H1 (cell line): ENCODE measurements around the gene MDFIC. TPM values are rescaled to one million over a fixed set of nuclear protein-coding genes. Genes with fewer than 3 reads are reported as not detected.

Experiments used
- CTCF ChIA-PET: fragments of 300-600 bp; sonication (Branson Sonifier 250); formaldehyde crosslinking; loops from one replicate; lab custom pipeline; 2021; ENCODE audit not compliant: partially characterized antibody; lab: Charles Lee
- POLR2A ChIA-PET: fragments of 300-600 bp; sonication (Branson Sonifier 250); formaldehyde crosslinking; loops from one replicate; lab custom pipeline; 2021; ENCODE audit warnings: inconsistent platforms; ENCODE audit not compliant: partially characterized antibody; lab: Charles Lee
- DNase-seq, 2 experiments: peaks; one replicate each; pipeline versions ENCODE4 v3.0.0 to v3.0.0-alpha.2; 2010 to 2022; ENCODE audit warnings: low spot score in 2 of 2, low read depth in 1 of 2, mixed read lengths in 1 of 2
- FAIRE-seq: peaks from 2 replicates; lab custom pipeline; 2011; peaks lifted over from hg19 to GRCh38; lab: Jason Lieb, UNC
- H2AFZ ChIP-seq: 2 replicates; pipeline ENCODE4 v1.8.1; 2012; ENCODE audit warnings: low read length, inconsistent platforms
- H2AK5ac ChIP-seq: 2 replicates; pipeline ENCODE4 v1.6.1; 2013; ENCODE audit warnings: low read depth, low read length
- H2BK120ac ChIP-seq: replicated peaks from 2 replicates; pipeline ENCODE3; 2013; ENCODE audit warnings: low read depth, low read length, inconsistent platforms
- H2BK12ac ChIP-seq: 2 replicates; pipeline ENCODE4 v1.6.1; 2013; ENCODE audit warnings: low read depth, low read length
- H2BK15ac ChIP-seq: 2 replicates; pipeline ENCODE4 v1.6.1; 2013; ENCODE audit warnings: low read length
- H2BK20ac ChIP-seq: 2 replicates; pipeline ENCODE4 v1.6.1; 2013; ENCODE audit warnings: low read length
- H2BK5ac ChIP-seq: 2 replicates; pipeline ENCODE4 v1.6.1; 2013; ENCODE audit warnings: low read depth, low read length
- H3K14ac ChIP-seq: 2 replicates; pipeline ENCODE4 v1.6.1; 2013; ENCODE audit warnings: inconsistent platforms; ENCODE audit not compliant: insufficient read length
- H3K18ac ChIP-seq: 2 replicates; pipeline ENCODE4 v1.6.1; 2013; ENCODE audit warnings: low read length; ENCODE audit errors: extremely low read depth
- H3K23ac ChIP-seq: 2 replicates; pipeline ENCODE4 v1.6.1; 2013; ENCODE audit warnings: inconsistent platforms; ENCODE audit not compliant: insufficient read length
- H3K23me2 ChIP-seq: 2 replicates; pipeline ENCODE4 v1.6.1; 2013; ENCODE audit warnings: low read depth, low read length
- H3K27ac ChIP-seq: 2 replicates; pipeline ENCODE4 v1.6.1; 2011; ENCODE audit warnings: low read depth, low read length, inconsistent platforms
- H3K27me3 ChIP-seq, 4 experiments: replicated peaks in 1 of 4; 1 replicate in 1 of 4; 2 replicates in 3 of 4; pipeline versions ENCODE4 v1.6.1 to v1.8.1; 2011 to 2013; ENCODE audit warnings: low read length in 3 of 4, mild to moderate bottlenecking in 3 of 4, inconsistent platforms in 2 of 4, mixed read lengths in 2 of 4, moderate library complexity in 1 of 4; ENCODE audit not compliant: control insufficient read depth in 3 of 4, insufficient read depth in 3 of 4; ENCODE audit errors: extremely low read depth in 1 of 4
- H3K36me3 ChIP-seq, 4 experiments: 2 replicates each; pipeline versions ENCODE4 v1.6.1 to v1.8.1; 2011 to 2013; ENCODE audit warnings: mild to moderate bottlenecking in 4 of 4, low read length in 3 of 4, moderate library complexity in 2 of 4, control low read depth in 1 of 4, inconsistent platforms in 1 of 4; ENCODE audit not compliant: insufficient read depth in 4 of 4, control insufficient read depth in 2 of 4
- H3K4ac ChIP-seq: replicated peaks from 2 replicates; pipeline ENCODE3; 2013; ENCODE audit warnings: low read length, low read depth, mixed read lengths, inconsistent platforms; ENCODE audit not compliant: insufficient read length
- H3K4me1 ChIP-seq, 4 experiments: replicated peaks in 1 of 4; 1 replicate in 1 of 4; 2 replicates in 3 of 4; pipeline versions ENCODE4 v1.6.1 to v1.8.1; 2011 to 2013; ENCODE audit warnings: low read length in 3 of 4, inconsistent platforms in 2 of 4, mixed read lengths in 1 of 4; ENCODE audit not compliant: insufficient read depth in 4 of 4, control insufficient read depth in 3 of 4
- H3K4me2 ChIP-seq, 2 experiments: 2 replicates each; pipeline versions ENCODE4 v1.6.1 to v1.8.1; 2011 to 2013; ENCODE audit warnings: low read depth in 2 of 2, low read length in 2 of 2, control low read depth in 1 of 2, inconsistent platforms in 1 of 2, mild to moderate bottlenecking in 1 of 2; ENCODE audit not compliant: insufficient read depth in 1 of 2
- H3K4me3 ChIP-seq, 4 experiments: fragments of 200-600, 300-600 bp in 1 of 4; sonication (generic), shearing (Covaris generic), sonication (Bioruptor Twin) in 1 of 4; 2 replicates each; pipeline versions ENCODE4 v1.5.1 to v1.8.1; 2011 to 2016; ENCODE audit warnings: low read length in 4 of 4, low read depth in 3 of 4, control low read depth in 2 of 4, inconsistent platforms in 2 of 4, mild to moderate bottlenecking in 2 of 4, mixed read lengths in 1 of 4, moderate library complexity in 1 of 4; ENCODE audit not compliant: insufficient read depth in 2 of 4; ENCODE audit errors: extremely low read depth in 1 of 4
- H3K56ac ChIP-seq: replicated peaks from 2 replicates; pipeline ENCODE3; 2013; ENCODE audit warnings: low read depth, mild to moderate bottlenecking, mixed read lengths, low read length, inconsistent platforms; ENCODE audit not compliant: insufficient read length
- H3K79me1 ChIP-seq: 2 replicates; pipeline ENCODE4 v1.6.1; 2013; ENCODE audit warnings: low read depth, low read length, control low read depth
- H3K79me2 ChIP-seq, 2 experiments: 2 replicates each; pipeline versions ENCODE4 v1.6.1 to v1.8.1; 2012 to 2013; ENCODE audit warnings: low read length in 2 of 2, mild to moderate bottlenecking in 2 of 2, inconsistent platforms in 1 of 2; ENCODE audit not compliant: insufficient read depth in 2 of 2, control insufficient read depth in 1 of 2
- H3K9ac ChIP-seq, 4 experiments: replicated peaks in 1 of 4; 1 replicate in 1 of 4; 2 replicates in 3 of 4; pipeline versions ENCODE4 v1.6.1 to v1.8.1; 2011 to 2013; ENCODE audit warnings: low read depth in 3 of 4, low read length in 3 of 4, control low read depth in 2 of 4, mild to moderate bottlenecking in 2 of 4, moderate library complexity in 2 of 4, inconsistent platforms in 1 of 4; ENCODE audit errors: extremely low read depth in 1 of 4
- H3K9me3 ChIP-seq, 2 experiments: 2 replicates each; pipeline versions ENCODE4 v1.6.1 to v1.8.1; 2012 to 2013; ENCODE audit warnings: mild to moderate bottlenecking in 2 of 2, moderate library complexity in 2 of 2, control low read depth in 1 of 2, inconsistent platforms in 1 of 2, low read depth in 1 of 2, low read length in 1 of 2, mixed read lengths in 1 of 2; ENCODE audit not compliant: insufficient read depth in 2 of 2
- H4K20me1 ChIP-seq, 2 experiments: replicated peaks in 1 of 2; 2 replicates each; pipeline versions ENCODE3 to v1.8.1; 2011 to 2013; ENCODE audit warnings: inconsistent platforms in 2 of 2, low read length in 2 of 2, mild to moderate bottlenecking in 1 of 2; ENCODE audit not compliant: insufficient read depth in 2 of 2, control insufficient read depth in 1 of 2
- H4K5ac ChIP-seq: 2 replicates; pipeline ENCODE4 v1.6.1; 2013; ENCODE audit warnings: low read length, low read depth, mixed read lengths, inconsistent platforms; ENCODE audit not compliant: insufficient read length
- H4K8ac ChIP-seq: 2 replicates; pipeline ENCODE4 v1.8.0; 2013; ENCODE audit warnings: mild to moderate bottlenecking, moderate library complexity, low read length, inconsistent platforms; ENCODE audit not compliant: insufficient read depth; ENCODE audit errors: extremely low read depth
- H4K91ac ChIP-seq: replicated peaks from 2 replicates; pipeline ENCODE3; 2013; ENCODE audit warnings: low read length, mixed read lengths, inconsistent platforms; ENCODE audit not compliant: insufficient read length
- GABPA ChIP-seq: IDR thresholded peaks from 2 replicates; pipeline ENCODE4 v1.6.1; 2011; ENCODE audit warnings: mild to moderate bottlenecking, low read length, moderate library complexity, borderline replicate concordance; ENCODE audit not compliant: insufficient read depth
- HDAC2 ChIP-seq, 2 experiments: fragments of 300-600 bp in 1 of 2; sonication (generic) in 1 of 2; IDR thresholded peaks; 2 replicates each; pipeline ENCODE4 v1.6.1; 2011 to 2012; ENCODE audit warnings: low read depth in 2 of 2, low read length in 2 of 2, mild to moderate bottlenecking in 2 of 2, moderate library complexity in 2 of 2, borderline replicate concordance in 1 of 2, inconsistent platforms in 1 of 2
- JUND ChIP-seq: IDR thresholded peaks from 2 replicates; pipeline ENCODE4 v1.6.1; 2011; ENCODE audit warnings: mild to moderate bottlenecking, improper control_type of control experiment, low read length
- KDM4A ChIP-seq: IDR thresholded peaks from one replicate; pipeline ENCODE4 v1.7.1; 2012; ENCODE audit warnings: low read depth, mild to moderate bottlenecking, moderate library complexity, low read length, inconsistent platforms; ENCODE audit not compliant: severe bottlenecking
- MAFK ChIP-seq: IDR thresholded peaks from 2 replicates; pipeline ENCODE4 v1.6.1; 2012; ENCODE audit warnings: low read depth, mild to moderate bottlenecking, improper control_type of control experiment, low read length
- MAX ChIP-seq: IDR thresholded peaks from 2 replicates; pipeline ENCODE4 v1.6.1; 2012; ENCODE audit warnings: inconsistent platforms
- RAD21 ChIP-seq, 2 experiments: IDR thresholded peaks in 1 of 2; conservative IDR thresholded peaks in 1 of 2; 2 replicates each; pipeline ENCODE4 v1.6.1; 2011; ENCODE audit warnings: low read depth in 2 of 2, low read length in 2 of 2, improper control_type of control experiment in 1 of 2, inconsistent platforms in 1 of 2, mild to moderate bottlenecking in 1 of 2, moderate library complexity in 1 of 2
- SIX5 ChIP-seq: IDR thresholded peaks from 2 replicates; pipeline ENCODE4 v1.6.1; 2011; ENCODE audit warnings: mild to moderate bottlenecking, low read depth, low read length
- SP2 ChIP-seq: IDR thresholded peaks from 2 replicates; pipeline ENCODE4 v1.6.1; 2012; ENCODE audit warnings: mild to moderate bottlenecking, low read length, inconsistent platforms
- SP4 ChIP-seq: IDR thresholded peaks from 2 replicates; pipeline ENCODE4 v1.6.1; 2012; ENCODE audit warnings: low read length, inconsistent platforms
- WGBS, 2 experiments: shearing (Covaris generic) in 1 of 2; methylation state at CpG; one replicate each; pipeline versions ENCODE4 v1.1.6 to v1.1.7; 2013 to 2015; ENCODE audit warnings: low lambda C conversion rate in 2 of 2, mixed read lengths in 2 of 2, inconsistent platforms in 1 of 2, low coverage in 1 of 2, missing lambda C conversion rate in 1 of 2; ENCODE audit not compliant: insufficient replicate concordance in 2 of 2, insufficient coverage in 1 of 2, insufficient read length in 1 of 2; ENCODE audit errors: extremely low coverage in 1 of 2, missing lambda C conversion rate in 1 of 2; 5-methylcytosine and 5-hydroxymethylcytosine counted together
- polyA plus RNA-seq, 7 experiments: library from polyadenylated mRNA; depleted of rRNA in 3 of 7; stranded (reverse) in 5 of 7; unstranded in 2 of 7; fragments of >200 nt in 5 of 7; fragments of 200-250 nt in 2 of 7; gene quantifications; 1 replicate in 5 of 7; 2 replicates in 1 of 7; 4 replicates in 1 of 7; pipeline versions ENCODE4 v1.2.1 to v1.2.3, GENCODE V29; 2011 to 2013; ENCODE audit warnings: missing spikeins in 2 of 7, mixed read lengths in 2 of 7
- total RNA-seq: library from RNA; stranded (reverse); fragmentation: NEBNext Ultra II Directional; extraction: Animal tissue kit (Norgen Biotek cat#: 25700); gene quantifications from 2 replicates; pipeline ENCODE4 v1.2.1, GENCODE V29; 2021

Gene MDFIC
- total and polyA plus RNA-seq, 2 of the 8 experiments (the other 6 are each of a cell fraction or from before 2014, with no cell fraction given), result 2.3 to 11.4 TPM

DNA sequence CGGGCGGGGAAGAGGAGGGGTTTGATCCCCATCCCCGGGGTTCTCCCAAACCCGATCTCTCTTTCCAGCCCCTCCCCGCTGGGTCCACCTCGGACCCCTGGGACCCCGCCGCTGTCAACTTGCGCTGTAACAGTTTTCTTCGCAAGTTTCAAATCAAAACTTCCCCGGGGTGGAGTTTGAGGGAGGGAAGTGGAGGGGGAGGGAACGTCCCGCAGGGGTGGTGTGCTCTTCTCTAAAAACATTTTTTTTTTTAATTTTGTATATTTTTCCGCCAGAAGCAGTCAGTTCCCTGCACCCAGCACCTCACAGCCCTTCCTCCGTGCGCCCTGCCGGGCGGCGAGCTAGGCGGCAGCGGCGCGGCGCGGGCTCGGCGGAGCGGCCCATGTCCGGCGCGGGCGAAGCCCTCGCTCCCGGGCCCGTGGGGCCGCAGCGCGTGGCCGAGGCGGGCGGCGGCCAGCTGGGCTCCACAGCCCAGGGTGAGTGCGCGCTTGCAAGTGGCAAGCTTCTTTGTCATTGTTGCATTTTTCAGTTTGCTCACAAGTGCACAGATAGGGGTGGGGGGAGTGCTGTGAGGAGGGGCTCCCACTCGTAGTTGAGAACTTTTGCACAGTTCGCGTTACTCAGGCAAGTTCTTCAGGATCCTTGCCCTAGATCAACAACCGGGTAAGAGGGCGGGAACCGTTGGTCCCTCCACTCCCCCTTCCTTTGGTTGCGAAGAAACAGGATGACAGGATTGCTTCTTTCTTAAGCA lies 933 bp downstream of the MDFIC start:
- H2BK15ac ChIP-seq, result no peak overlapping the region
- no peaks in the 10 kb centered on the region for H3K79me2 ChIP-seq
- POLR2A ChIA-PET, result no interaction called here
- no peak overlapping the region for H2BK20ac ChIP-seq
- H3K36me3 ChIP-seq, result no peaks in the 10 kb centered on the region
- no peak overlapping the region for H3K23ac ChIP-seq
- H2BK120ac ChIP-seq, result no peak overlapping the region
- H3K4me2 ChIP-seq, result peak overlapping the region; percentile 81 to 95
- H3K9me3 ChIP-seq, result no peaks in the 10 kb centered on the region
- H3K27ac ChIP-seq, result no peak overlapping the region
- H3K4ac ChIP-seq, result no peak overlapping the region
- H2AFZ ChIP-seq, result peak overlapping the region; percentile 77; the same call in 1 of the 2 replicates
- no peak for FAIRE-seq
- peak overlapping the region; percentile 22; the same call in 1 of the 2 replicates for H2BK12ac ChIP-seq
- no peak overlapping the region for H2BK5ac ChIP-seq
- H3K56ac ChIP-seq, result peak overlapping the region; percentile 54
- H3K4me3 ChIP-seq, result peak overlapping the region; percentile 67 to 82 (median 74)
- no peak overlapping the region for H4K5ac ChIP-seq
- no peak overlapping the region for H3K14ac ChIP-seq
- no peak overlapping the region for H4K91ac ChIP-seq
- CTCF ChIA-PET, result interaction anchor here (1.1 to 2.5 kb wide), 3 partner anchors 17 to 210 kb away, joined by 3 to 11 read pairs (median 3); no protein-coding TSS in a partner anchor
- peaks cover 0 to 15% (median 4%) of the 10 kb centered on the region in 4 experiments; a peak in 5 of 7 replicates for H3K4me1 ChIP-seq
- no peak overlapping the region; the same call in 1 of the 2 replicates for H3K18ac ChIP-seq
- no peaks in the 10 kb centered on the region for H4K20me1 ChIP-seq
- peak overlapping the region; percentile 15 to 60 (median 44); a peak in 4 of 7 replicates for H3K9ac ChIP-seq
- 1% methylated on average over 27 of the region's 51 CpGs; no CpG with 5 or more reads in 1 of the 2 experiments for WGBS, 2 experiments
- H3K79me1 ChIP-seq, result no peaks in the 10 kb centered on the region
- H3K23me2 ChIP-seq, result peaks cover 7% of the 10 kb centered on the region
- H3K27me3 ChIP-seq, result peaks cover 0 to 2% (median 0%) of the 10 kb centered on the region in 4 experiments; a peak in 1 of 7 replicates
- DNase-seq, result peak in 1 of 2 experiments; percentile 49
- H2AK5ac ChIP-seq, result no peak overlapping the region
- H4K8ac ChIP-seq, result peak overlapping the region; percentile 94; the same call in 1 of the 2 replicates
- TF ChIP-seq GABPA, result no peak
- TF ChIP-seq SP4, result no peak
- peak; percentile 16 for TF ChIP-seq KDM4A
- no peak for TF ChIP-seq RAD21 (IDR thresholded peaks at IDR 0.05 in 1 of 2, conservative IDR thresholded peaks at IDR 0.05 in 1 of 2; ENCODE audit: low read depth in 2 of 2, low read length in 2 of 2)
- no peak for TF ChIP-seq SIX5
- TF ChIP-seq MAFK, result no peak
- TF ChIP-seq HDAC2 (IDR thresholded peaks at IDR 0.05; ENCODE audit: borderline replicate concordance in 1 of 2, low read depth in 2 of 2, low read length in 2 of 2), result 0 out of 4 replicates have a peak, but pooled peaks of 1 of the 2 experiments have one; percentile 55
- TF ChIP-seq SP2, result no peak
- no peak for TF ChIP-seq JUND
- TF ChIP-seq MAX, result peak; percentile 22; the same call in 1 of the 2 replicates
